ENCODE measurements around the gene ZNF398.
"Not testable (repeated sequence)": the region's sequence is repeated elsewhere in the genome, so short reads cannot be mapped to it uniquely, and the experiment has no call there.

The ZNF398 gene

GRCh38 chr7:149147072-149147751 is at the start of gene ZNF398:
TSS of gene ZNF398 (plus strand) at chr7:149147453. CDS start at chr7:149147743, 290 bp downstream.
- peak; percentile 49 to 61 for DNase-seq (ENCODE audit: low read depth in 2 of 2, low spot score in 1 of 2)

- DNase-seq (ENCODE audit: low read depth in 2 of 2, low spot score in 1 of 2), result no peak
Observed at GRCh38 chr7:149099058-149099457, 48.2 kb upstream of the ZNF398 start.

GRCh38 chr7:149100821-149101220 is 46.4 kb upstream of the ZNF398 start:
- DNase-seq (ENCODE audit: low read depth in 2 of 2, low spot score in 1 of 2), result no peak

GRCh38 chr7:149102666-149103065 is 44.6 kb upstream of the ZNF398 start:
- no peak for DNase-seq (ENCODE audit: low read depth in 2 of 2, low spot score in 1 of 2)

GRCh38 chr7:149103424-149103823 is 43.8 kb upstream of the ZNF398 start:
- DNase-seq (ENCODE audit: low read depth in 2 of 2, low spot score in 1 of 2), result no peak

GRCh38 chr7:149104214-149104613 is 43.0 kb upstream of the ZNF398 start:
- DNase-seq (ENCODE audit: low read depth in 2 of 2, low spot score in 1 of 2), result no peak

- no peak for DNase-seq (ENCODE audit: low read depth in 2 of 2, low spot score in 1 of 2)
Observed at GRCh38 chr7:149104749-149105148, 42.5 kb upstream of the ZNF398 start.

GRCh38 chr7:149109969-149110368 is 37.3 kb upstream of the ZNF398 start:
- no peak for DNase-seq (ENCODE audit: low read depth in 2 of 2, low spot score in 1 of 2)

- DNase-seq (ENCODE audit: low read depth in 2 of 2, low spot score in 1 of 2), result no peak
Observed at GRCh38 chr7:149125189-149125862, 21.9 kb upstream of the ZNF398 start.

- DNase-seq (ENCODE audit: low read depth in 2 of 2, low spot score in 1 of 2), result peak; percentile 85
Observed at GRCh38 chr7:149125863-149126661, 21.2 kb upstream of the ZNF398 start, which contains the start of gene ZNF425. TSS of gene ZNF425 (minus strand) at chr7:149126324. CDS start at chr7:149126213, 111 bp downstream.

- DNase-seq (ENCODE audit: low read depth in 2 of 2, low spot score in 1 of 2), result peak; percentile 24 to 60
Observed at GRCh38 chr7:149126662-149127266, 20.5 kb upstream of the ZNF398 start.

GRCh38 chr7:149130572-149131198 is 16.6 kb upstream of the ZNF398 start:
- no peak for DNase-seq (ENCODE audit: low read depth in 2 of 2, low spot score in 1 of 2)

- no peak for DNase-seq (ENCODE audit: low read depth in 2 of 2, low spot score in 1 of 2)
Observed at GRCh38 chr7:149133028-149133710, 14.1 kb upstream of the ZNF398 start.

GRCh38 chr7:149136118-149136517 is 11.1 kb upstream of the ZNF398 start:
- DNase-seq (ENCODE audit: low read depth in 2 of 2, low spot score in 1 of 2), result no peak

- DNase-seq (ENCODE audit: low read depth in 2 of 2, low spot score in 1 of 2), result no peak
Observed at GRCh38 chr7:149140831-149141230, 6.4 kb upstream of the ZNF398 start.

GRCh38 chr7:149141893-149142292 is 5.4 kb upstream of the ZNF398 start:
- no peak for DNase-seq (ENCODE audit: low read depth in 2 of 2, low spot score in 1 of 2)

GRCh38 chr7:149144436-149144922 is 2.8 kb upstream of the ZNF398 start:
- not testable (repeated sequence) for DNase-seq (ENCODE audit: low read depth in 2 of 2, low spot score in 1 of 2)

- no peak for DNase-seq (ENCODE audit: low read depth in 2 of 2, low spot score in 1 of 2)
Observed at GRCh38 chr7:149145031-149145845, 2.0 kb upstream of the ZNF398 start.
